Measurements from ENCODE around the gene UMODL1. TPM values are rescaled to one million over a fixed set of nuclear protein-coding genes. Genes with fewer than 3 reads are reported as not detected.

UMODL1 gene
- total and polyA plus RNA-seq, 2 experiments from 2014 or later, result 0.15 to 0.47 TPM

GRCh38 chr21:42122808-42123207 is 51.7 kb downstream of the UMODL1 start:
- H3K4me3 ChIP-seq, result no peak overlapping the region
- H3K27ac ChIP-seq, result no peak overlapping the region
- H3K9me3 ChIP-seq (ENCODE audit: low read depth), result no peaks in the 10 kb centered on the region
- no peak overlapping the region for H3K4me2 ChIP-seq
- H3K36me3 ChIP-seq (replicated peaks; ENCODE audit: insufficient read depth, low read depth), result no peaks in the 10 kb centered on the region
- H3K27me3 ChIP-seq, result peaks cover 5% of the 10 kb centered on the region
- H2AFZ ChIP-seq, result no peak overlapping the region
- H3K4me1 ChIP-seq (ENCODE audit: insufficient read depth), result no peaks in the 10 kb centered on the region
- 87% methylated on average over 12 of the region's 13 CpGs for WGBS (ENCODE audit: low lambda C conversion rate, missing lambda C conversion rate)
- TF ChIP-seq EZH2phosphoT487 (IDR thresholded peaks at IDR 0.05; ENCODE audit: low read depth, severe bottlenecking, unreplicated experiment) (no peak), EZH2 (IDR thresholded peaks at IDR 0.05; ENCODE audit: borderline replicate concordance) (no peak), CTCF (IDR thresholded peaks at IDR 0.05; ENCODE audit: poor library complexity) (no peak)
- H3K79me2 ChIP-seq, result no peaks in the 10 kb centered on the region
- no peak for DNase-seq (ENCODE audit: low spot score)
- H3K9me2 ChIP-seq (replicated peaks; ENCODE audit: insufficient read depth), result no peaks in the 10 kb centered on the region
- no peaks in the 10 kb centered on the region for H4K20me1 ChIP-seq (ENCODE audit: insufficient read depth, poor library complexity, severe bottlenecking)

- no peaks in the 10 kb centered on the region for H3K4me1 ChIP-seq (ENCODE audit: insufficient read depth)
- no peaks in the 10 kb centered on the region for H4K20me1 ChIP-seq (ENCODE audit: insufficient read depth, poor library complexity, severe bottlenecking)
- no peaks in the 10 kb centered on the region for H3K9me2 ChIP-seq (replicated peaks; ENCODE audit: insufficient read depth)
- WGBS (ENCODE audit: low lambda C conversion rate, missing lambda C conversion rate), result 91% methylated on average over 14 of the region's 14 CpGs
- H2AFZ ChIP-seq, result no peak overlapping the region
- no peaks in the 10 kb centered on the region for H3K9me3 ChIP-seq (ENCODE audit: low read depth)
- no peak overlapping the region for H3K4me2 ChIP-seq
- DNase-seq (ENCODE audit: low spot score), result no peak
- TF ChIP-seq CTCF (IDR thresholded peaks at IDR 0.05; ENCODE audit: poor library complexity) (no peak), EZH2 (IDR thresholded peaks at IDR 0.05; ENCODE audit: borderline replicate concordance) (no peak), EZH2phosphoT487 (IDR thresholded peaks at IDR 0.05; ENCODE audit: low read depth, severe bottlenecking, unreplicated experiment) (no peak)
- H3K27ac ChIP-seq, result no peak overlapping the region
- no peaks in the 10 kb centered on the region for H3K36me3 ChIP-seq (replicated peaks; ENCODE audit: insufficient read depth, low read depth)
- H3K27me3 ChIP-seq, result no peaks in the 10 kb centered on the region
- H3K79me2 ChIP-seq, result no peaks in the 10 kb centered on the region
- H3K4me3 ChIP-seq, result no peak overlapping the region
Measured at GRCh38 chr21:42123219-42123908, 52.2 kb downstream of the UMODL1 start.

GRCh38 chr21:42124081-42124480 is 53.0 kb downstream of the UMODL1 start:
- Histone ChIP-seq H2AFZ (no peak overlapping the region), H3K4me3 (no peak overlapping the region), H3K27ac (no peak overlapping the region), H3K9me3 (ENCODE audit: low read depth) (no peaks in the 10 kb centered on the region), H3K9me2 (replicated peaks; ENCODE audit: insufficient read depth) (no peaks in the 10 kb centered on the region), H3K79me2 (no peaks in the 10 kb centered on the region), H3K4me1 (ENCODE audit: insufficient read depth) (no peaks in the 10 kb centered on the region), H4K20me1 (ENCODE audit: insufficient read depth, poor library complexity, severe bottlenecking) (no peaks in the 10 kb centered on the region), H3K27me3 (no peaks in the 10 kb centered on the region), H3K4me2 (no peak overlapping the region), H3K36me3 (replicated peaks; ENCODE audit: insufficient read depth, low read depth) (no peaks in the 10 kb centered on the region)
- 91% methylated on average over 13 of the region's 13 CpGs for WGBS (ENCODE audit: low lambda C conversion rate, missing lambda C conversion rate)
- DNase-seq (ENCODE audit: low spot score), result no peak
- TF ChIP-seq EZH2phosphoT487 (IDR thresholded peaks at IDR 0.05; ENCODE audit: low read depth, severe bottlenecking, unreplicated experiment) (no peak), CTCF (IDR thresholded peaks at IDR 0.05; ENCODE audit: poor library complexity) (no peak), EZH2 (IDR thresholded peaks at IDR 0.05; ENCODE audit: borderline replicate concordance) (no peak)
